SK-N-MC (cell line): Measurements from ENCODE around the gene MDH1B.

ENCODE experiments used
- DNase-seq: peaks from one replicate; pipeline ENCODE4 v3.0.0-alpha.2; 2011; ENCODE audit warnings: low read depth, low spot score
- H3K27ac ChIP-seq: fragments of 200-600 bp; sonication (generic); 2 replicates; pipeline ENCODE4 v1.5.1; 2016; ENCODE audit warnings: mixed run types
- H3K36me3 ChIP-seq: fragments of 200-600 bp; sonication (generic); 2 replicates; pipeline ENCODE4 v1.6.1; 2017; ENCODE audit warnings: antibody characterized with exemption, low read length, mixed read lengths; ENCODE audit not compliant: insufficient read depth
- H3K4me3 ChIP-seq: fragments of 200-600 bp; sonication (generic); 2 replicates; pipeline ENCODE4 v1.5.1; 2016
- H3K9ac ChIP-seq: fragments of 200-600 bp; sonication (generic); 2 replicates; pipeline ENCODE4 v1.8.0; 2017; ENCODE audit warnings: mixed run types, mixed read lengths; ENCODE audit not compliant: insufficient read length
- H3K9me3 ChIP-seq: fragments of 200-600 bp; sonication (generic); 2 replicates; pipeline ENCODE4 v1.6.1; 2017; ENCODE audit warnings: low read depth, mild to moderate bottlenecking, antibody characterized with exemption, low read length, moderate library complexity, mixed read lengths
- EZH2 ChIP-seq: fragments of 200-600 bp; sonication (generic); IDR thresholded peaks from one replicate; pipeline ENCODE4 v1.6.1; 2017; ENCODE audit warnings: antibody characterized with exemption
- FOXP2 ChIP-seq: optimal IDR thresholded peaks from 2 replicates; pipeline ENCODE3; 2011; ENCODE audit warnings: mild to moderate bottlenecking, moderate library complexity; ENCODE audit not compliant: insufficient read depth; ENCODE audit errors: extremely low read length, control extremely low read depth
- POLR2AphosphoS5 ChIP-seq: IDR thresholded peaks from 2 replicates; pipeline ENCODE4 v1.6.1; 2012; ENCODE audit warnings: mild to moderate bottlenecking, low read depth, low read length, borderline replicate concordance

The MDH1B gene

DNA sequence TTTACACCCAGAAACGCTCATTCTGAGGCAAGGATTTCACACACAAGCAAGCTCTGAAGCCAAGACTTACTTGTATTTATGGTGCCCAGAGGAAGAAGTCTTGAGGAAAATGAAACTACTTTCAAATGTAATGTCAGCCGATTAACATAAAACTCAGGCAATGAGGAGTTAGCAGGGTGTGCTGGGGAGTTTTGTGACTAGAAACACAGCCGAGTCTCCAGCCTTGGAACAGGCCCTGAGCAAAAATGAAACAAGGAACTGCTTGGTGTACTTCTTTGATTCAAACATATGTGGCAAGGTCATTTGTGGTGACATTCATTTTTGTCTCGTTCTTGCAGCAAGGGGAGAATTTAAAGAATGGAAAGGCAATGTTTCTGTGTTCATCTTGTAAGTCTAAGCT, 51.4 kb downstream of the MDH1B start:
- Histone ChIP-seq H3K36me3 (no peaks in the 10 kb centered on the region), H3K4me3 (no peak overlapping the region), H3K27ac (no peak overlapping the region), H3K9me3 (no peaks in the 10 kb centered on the region), H3K9ac (no peak overlapping the region)
- no peak for DNase-seq
- TF ChIP-seq EZH2 = no peak
- no peak for TF ChIP-seq POLR2AphosphoS5
- no peak for TF ChIP-seq FOXP2

DNA sequence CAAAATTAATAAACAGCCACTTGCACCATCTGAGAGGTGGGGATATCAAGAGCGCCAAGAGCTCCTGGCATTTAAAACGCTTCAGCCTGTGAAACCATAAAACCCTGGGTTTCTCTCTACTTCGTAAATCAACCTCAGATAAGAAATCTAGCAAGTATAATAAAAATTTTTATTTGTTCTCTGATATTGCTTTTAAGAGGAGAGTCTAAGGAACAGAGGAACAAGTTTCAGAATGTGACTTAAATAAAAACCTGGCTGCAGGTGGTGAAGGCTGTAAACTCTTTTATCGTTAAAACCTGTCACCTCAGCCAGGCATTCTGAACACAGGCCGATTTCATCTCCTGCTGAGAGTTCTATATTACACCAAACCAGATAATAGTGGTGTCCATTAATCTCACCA, 56.8 kb downstream of the MDH1B start:
- no peak overlapping the region for H3K27ac ChIP-seq
- no peak overlapping the region for H3K4me3 ChIP-seq
- TF ChIP-seq FOXP2 (no peak), POLR2AphosphoS5 (no peak), EZH2 (no peak)
- no peaks in the 10 kb centered on the region for H3K36me3 ChIP-seq
- no peak overlapping the region for H3K9ac ChIP-seq
- no peak for DNase-seq
- no peaks in the 10 kb centered on the region for H3K9me3 ChIP-seq

DNA sequence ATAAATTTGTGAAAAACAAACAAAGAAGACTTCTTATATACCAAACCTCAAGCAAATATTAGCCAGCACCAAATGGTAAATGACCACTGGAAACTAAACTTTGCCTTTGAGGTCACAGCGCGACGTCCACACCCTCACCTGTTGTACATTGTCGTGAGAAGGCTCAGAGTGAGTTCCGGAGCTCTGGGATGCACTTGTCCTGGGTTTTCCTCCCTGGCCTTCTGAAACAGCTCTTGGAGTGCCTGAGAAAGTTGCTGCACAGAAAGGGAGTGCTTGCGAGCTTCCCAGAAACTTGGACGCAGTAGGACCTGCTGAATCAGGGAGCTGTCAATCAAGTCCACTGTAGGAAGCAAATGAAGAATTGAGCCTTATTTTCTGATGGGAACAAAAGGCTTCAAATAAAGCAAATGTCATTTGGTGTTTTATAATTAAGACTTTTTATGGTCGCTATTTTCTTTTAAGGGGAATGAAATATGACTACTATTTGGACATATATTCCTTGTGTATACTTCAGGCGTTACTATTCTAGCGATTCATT, 57.9 kb downstream of the MDH1B start:
- TF ChIP-seq FOXP2 = no peak
- DNase-seq = no peak
- Histone ChIP-seq H3K9me3 (no peaks in the 10 kb centered on the region), H3K4me3 (no peak overlapping the region), H3K9ac (no peak overlapping the region), H3K27ac (no peak overlapping the region), H3K36me3 (no peaks in the 10 kb centered on the region)

DNA sequence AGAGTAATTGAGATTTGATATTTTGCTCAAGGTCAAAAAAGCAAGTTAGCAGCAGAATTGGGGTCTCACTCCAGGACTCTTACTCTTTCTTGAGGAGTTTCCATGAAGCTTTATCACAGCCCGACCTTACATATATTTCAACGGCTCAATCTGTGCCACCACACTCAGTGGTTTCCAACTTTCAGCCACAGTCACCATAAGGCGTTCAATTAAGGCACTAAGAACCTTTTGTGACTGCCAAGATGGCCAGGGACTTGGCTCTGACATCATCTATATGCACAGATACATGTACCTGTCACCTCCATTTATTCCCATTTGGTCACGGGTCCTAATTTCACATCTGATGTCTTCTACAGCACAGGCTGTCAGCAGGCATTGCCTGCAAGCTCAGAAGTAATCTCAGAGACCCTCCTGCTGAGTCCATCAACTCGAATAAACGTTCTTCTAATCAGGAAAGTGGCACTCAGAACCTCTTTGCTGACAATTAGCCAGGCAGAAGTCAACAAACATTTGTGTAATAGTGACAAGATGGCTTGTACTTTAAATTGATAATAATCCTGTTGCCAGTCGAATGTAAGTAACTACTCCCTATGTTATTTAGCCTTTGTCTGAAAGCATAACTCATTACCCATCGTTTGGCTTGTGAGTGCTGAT, 63.0 kb downstream of the MDH1B start:
- TF ChIP-seq FOXP2 (no peak), POLR2AphosphoS5 (no peak), EZH2 (no peak)
- H3K36me3 ChIP-seq = no peaks in the 10 kb centered on the region
- no peak overlapping the region for H3K9ac ChIP-seq
- H3K27ac ChIP-seq = no peak overlapping the region
- no peak overlapping the region for H3K4me3 ChIP-seq
- DNase-seq = no peak
- H3K9me3 ChIP-seq = no peaks in the 10 kb centered on the region

DNA sequence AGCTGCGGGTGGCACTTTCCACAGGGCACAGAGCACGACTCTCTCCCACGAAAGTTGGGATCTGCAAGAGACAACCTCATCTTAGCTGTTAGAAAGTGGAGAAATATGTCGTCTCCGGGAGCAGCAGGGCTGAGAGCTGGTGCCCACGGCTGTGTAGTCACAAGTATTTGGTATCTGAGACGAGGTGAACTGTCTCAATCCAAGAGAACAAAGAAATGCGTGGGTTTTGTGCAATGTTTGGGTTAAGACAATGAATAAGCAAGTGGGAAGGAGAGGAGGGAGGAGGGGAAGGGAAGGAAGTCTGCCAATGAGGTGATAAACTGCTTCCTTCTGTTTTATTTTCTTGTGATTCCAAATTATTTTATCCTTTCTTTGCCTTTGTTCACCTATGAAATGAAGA, 65.0 kb downstream of the MDH1B start:
- Histone ChIP-seq H3K9me3 (no peaks in the 10 kb centered on the region), H3K4me3 (no peak overlapping the region), H3K36me3 (no peaks in the 10 kb centered on the region), H3K27ac (no peak overlapping the region), H3K9ac (no peak overlapping the region)
- TF ChIP-seq FOXP2 (no peak), EZH2 (no peak), POLR2AphosphoS5 (no peak)
- DNase-seq = no peak

DNA sequence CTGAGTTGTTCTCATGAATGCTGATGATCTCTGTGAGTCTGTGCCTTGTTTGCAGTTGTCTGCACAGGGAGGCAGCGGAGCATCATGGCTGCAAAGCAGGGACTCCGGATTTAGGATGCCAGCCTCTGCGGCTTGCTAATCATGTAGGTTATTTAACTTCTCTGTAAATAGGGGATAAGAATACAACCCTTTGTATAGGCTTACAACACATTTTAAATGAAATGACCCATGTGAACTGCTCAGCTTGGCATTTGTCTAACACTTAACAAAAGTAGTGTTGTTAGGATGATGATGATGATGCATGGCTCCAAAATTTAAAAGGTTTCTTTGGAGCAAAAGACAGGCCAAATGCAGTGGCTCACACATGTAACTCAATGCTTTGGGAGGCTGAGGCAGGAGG, 66.3 kb downstream of the MDH1B start:
- TF ChIP-seq EZH2 (no peak), POLR2AphosphoS5 (no peak), FOXP2 (no peak)
- no peak overlapping the region for H3K4me3 ChIP-seq
- H3K36me3 ChIP-seq = no peaks in the 10 kb centered on the region
- DNase-seq = no peak
- no peaks in the 10 kb centered on the region for H3K9me3 ChIP-seq
- H3K9ac ChIP-seq = no peak overlapping the region
- H3K27ac ChIP-seq = no peak overlapping the region

DNA sequence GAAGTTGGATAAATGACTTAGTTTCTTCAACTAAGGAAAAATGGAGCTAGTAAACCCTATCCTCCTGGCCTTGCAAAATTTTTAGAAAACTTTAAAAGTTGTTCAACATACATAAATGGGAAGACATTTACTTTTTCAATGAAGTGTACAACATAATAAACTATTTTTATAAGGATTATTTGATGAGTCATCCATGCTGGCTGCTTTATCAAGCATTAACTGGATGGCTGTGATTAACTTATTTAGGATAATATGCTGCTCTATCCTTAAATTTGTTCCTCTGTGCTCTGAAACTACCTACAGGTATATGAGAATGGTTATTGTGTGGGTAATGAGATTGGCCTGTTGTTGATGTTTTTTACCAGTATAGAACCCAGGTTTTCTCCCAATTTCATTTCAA, 68.2 kb downstream of the MDH1B start:
- H3K27ac ChIP-seq = no peak overlapping the region
- H3K9ac ChIP-seq = no peak overlapping the region
- TF ChIP-seq EZH2 = no peak
- no peak for TF ChIP-seq FOXP2
- no peak for TF ChIP-seq POLR2AphosphoS5
- H3K9me3 ChIP-seq = no peaks in the 10 kb centered on the region
- no peak overlapping the region for H3K4me3 ChIP-seq
- DNase-seq = no peak
- no peaks in the 10 kb centered on the region for H3K36me3 ChIP-seq

DNA sequence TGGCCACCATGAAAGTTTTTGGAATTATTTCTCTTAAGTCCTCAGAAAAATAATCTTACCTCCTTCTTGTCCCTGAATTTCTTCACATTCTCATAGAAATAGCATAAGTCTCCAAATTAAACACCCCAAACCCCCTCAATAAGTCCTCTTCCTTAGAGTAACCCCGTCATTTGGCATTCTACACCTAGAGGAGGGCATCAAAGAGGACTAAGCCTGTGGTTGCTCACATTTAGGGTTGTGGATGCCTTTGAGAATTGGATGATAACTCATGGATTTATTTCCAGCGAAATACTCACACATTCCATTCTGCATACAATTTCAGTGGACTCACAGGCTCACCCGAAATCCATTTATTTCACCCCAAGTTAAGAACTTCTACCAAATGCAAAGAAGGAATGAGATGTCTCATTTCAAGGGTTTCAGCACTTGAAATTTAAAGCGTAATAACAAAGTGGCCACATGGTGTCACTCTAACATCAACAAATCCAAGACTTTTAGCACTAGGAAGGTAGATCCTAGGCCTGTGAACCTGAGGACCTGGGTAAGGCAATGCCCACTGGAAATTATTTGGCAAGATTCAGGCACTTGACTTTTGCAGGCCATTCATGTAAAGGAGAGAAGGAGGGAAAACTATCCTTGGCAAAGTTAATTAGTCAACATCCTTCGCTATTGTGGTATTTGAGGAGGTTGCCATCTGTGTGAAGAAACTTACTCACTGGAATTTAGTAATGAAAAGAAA, 71.6 kb downstream of the MDH1B start:
- Histone ChIP-seq H3K27ac (no peak overlapping the region), H3K9me3 (no peaks in the 10 kb centered on the region), H3K36me3 (no peaks in the 10 kb centered on the region), H3K4me3 (no peak overlapping the region), H3K9ac (no peak overlapping the region)
- TF ChIP-seq POLR2AphosphoS5 (no peak), FOXP2 (no peak), EZH2 (no peak)
- peak; percentile 37 for DNase-seq
